Motor neuron (in vitro differentiated cells): ENCODE results near the gene TRPM1. TPM values are rescaled to one million over a fixed set of nuclear protein-coding genes. Genes with fewer than 3 reads are reported as not detected.

Experiments used
- ATAC-seq, 8 experiments: fragments of 200-7000 bp; cut with Tn5 transposase; replicated peaks in 6 of 8; 2 replicates each; pipeline ENCODE4 v1.8.0; 2021; ENCODE audit warnings: mild to moderate bottlenecking in 8 of 8, moderate library complexity in 8 of 8
- H3K27ac ChIP-seq, 2 donors: fragments of 250-450 bp; sonication (Bioruptor Pico); 2 replicates each; pipeline ENCODE4 v1.9.0; 2021; ENCODE audit warnings: antibody characterized with exemption in 2 of 2, mild to moderate bottlenecking in 2 of 2, moderate library complexity in 1 of 2
- H3K4me1 ChIP-seq, 2 donors: fragments of 250-450 bp; sonication (Bioruptor Pico); replicated peaks in 1 of 2; 2 replicates each; pipeline ENCODE4 v1.6.1; 2021; ENCODE audit warnings: antibody characterized with exemption in 2 of 2, mild to moderate bottlenecking in 2 of 2, moderate library complexity in 1 of 2
- H3K4me3 ChIP-seq, 5 donors: fragments of 250-450 bp; sonication (Bioruptor Pico); 2 replicates each; pipeline ENCODE4 v1.9.0; 2021; ENCODE audit warnings: antibody characterized with exemption in 5 of 5, mild to moderate bottlenecking in 5 of 5, moderate library complexity in 4 of 5
- WGBS, 10 experiments: fragments of 450-650 bp; shearing (Covaris generic); methylation state at CpG; one replicate each; pipeline ENCODE4 v1.0.0; 2022; 5-methylcytosine and 5-hydroxymethylcytosine counted together
- in situ Hi-C, 9 experiments: fragments of 400-800 bp; cut with MboI; loops; one replicate each; pipeline ENCODE4 v1.15.0; 2021; ENCODE audit warnings: low sequenced_read_pairs in 9 of 9, low pct_unique_long_range_greater_than_20kb in 2 of 9; ENCODE audit not compliant: unreplicated experiment in 9 of 9
- total RNA-seq, 8 experiments: library from RNA; unstranded; fragments of 300-600 nt; gene quantifications; 2 replicates each; pipeline versions ENCODE4 v1.2.3 to v1.2.4, GENCODE V29; 2022

The TRPM1 gene
- total RNA-seq, 8 experiments from 2014 or later = 0.11 to 2.7 (median 0.62) TPM; not detected in 1

- H3K4me3 ChIP-seq = no peak overlapping the region
- H3K27ac ChIP-seq = no peak overlapping the region
- ATAC-seq = no peak
- WGBS, 10 experiments = 14 to 100% (median 42%) methylated on average over 1 to 2 of the region's 2 CpGs
- peaks cover 8 to 13% of the 10 kb centered on the region in 2 donors for H3K4me1 ChIP-seq
- in situ Hi-C loops = no loop called here
These were observed 87.5 kb downstream of the TRPM1 start for GRCh38 chr15:31013863-31014607.

GRCh38 chr15:31012455-31012854 is 89.1 kb downstream of the TRPM1 start:
- peaks cover 8 to 9% of the 10 kb centered on the region in 2 donors for H3K4me1 ChIP-seq
- no peak overlapping the region for H3K27ac ChIP-seq
- in situ Hi-C loops = no loop called here
- no peak for ATAC-seq
- WGBS, 10 experiments = 10 to 96% (median 60%) methylated on average over 1 to 2 of the region's 2 CpGs; no CpG with 5 or more reads in 1 of the 10 experiments
- H3K4me3 ChIP-seq = no peak overlapping the region

- Histone ChIP-seq H3K27ac (no peak overlapping the region), H3K4me3 (no peak overlapping the region), H3K4me1 (no peaks in the 10 kb centered on the region)
- WGBS, 10 experiments = 20 to 100% (median 88%) methylated on average over 1 of the region's 1 CpG; no CpG with 5 or more reads in 3 of the 10 experiments
- in situ Hi-C loops = no loop called here
- ATAC-seq = no peak
These were observed 91.5 kb downstream of the TRPM1 start for GRCh38 chr15:31010036-31010435.

- peaks cover 3 to 6% of the 10 kb centered on the region in 2 donors for H3K4me1 ChIP-seq
- H3K4me3 ChIP-seq = no peak overlapping the region
- WGBS, 10 experiments = 17 to 86% (median 66%) methylated on average over 2 of the region's 2 CpGs; no CpG with 5 or more reads in 2 of the 10 experiments
- ATAC-seq = no peak
- in situ Hi-C loops = no loop called here
- H3K27ac ChIP-seq = no peak overlapping the region
These were observed 95.9 kb downstream of the TRPM1 start for GRCh38 chr15:31005660-31006059.

GRCh38 chr15:31004220-31004733 is 97.2 kb downstream of the TRPM1 start:
- no peak overlapping the region for H3K27ac ChIP-seq
- peak in 7 of 8 experiments; percentile 26 to 97 (median 74) for ATAC-seq
- WGBS, 10 experiments = 15 to 80% (median 50%) methylated on average over 1 to 4 of the region's 5 CpGs; no CpG with 5 or more reads in 2 of the 10 experiments
- H3K4me1 ChIP-seq = peaks cover 3 to 6% of the 10 kb centered on the region in 2 donors
- in situ Hi-C loops = no loop called here
- no peak overlapping the region for H3K4me3 ChIP-seq

GRCh38 chr15:31001702-31002101 is 99.8 kb downstream of the TRPM1 start:
- H3K27ac ChIP-seq = no peak overlapping the region
- no peak overlapping the region for H3K4me3 ChIP-seq
- H3K4me1 ChIP-seq = peaks cover 3 to 6% of the 10 kb centered on the region in 2 donors
- 0 to 100% (median 94%) methylated on average over 1 to 3 of the region's 3 CpGs; no CpG with 5 or more reads in 3 of the 10 experiments for WGBS, 10 experiments
- in situ Hi-C loops = no loop called here
- peak in 2 of 8 experiments; percentile 16 to 31 for ATAC-seq

GRCh38 chr15:30999729-31000128 is 101.8 kb downstream of the TRPM1 start:
- in situ Hi-C loops = loop anchor here in 2 of 9 experiments (10.0 to 25.0 kb wide), 2 partner anchors 105 to 113 kb away; partner anchors contain the start of gene TRPM1 (in 2 of the 2)
- no peak overlapping the region for H3K4me3 ChIP-seq
- no peak overlapping the region for H3K27ac ChIP-seq
- no peak for ATAC-seq
- WGBS, 10 experiments = 60 to 100% (median 96%) methylated on average over 1 to 3 of the region's 3 CpGs; no CpG with 5 or more reads in 2 of the 10 experiments
- peaks cover 3 to 6% of the 10 kb centered on the region in 2 donors for H3K4me1 ChIP-seq

- no peak for ATAC-seq
- in situ Hi-C loops = loop anchor here in 2 of 9 experiments (10.0 to 25.0 kb wide), 2 partner anchors 108 to 115 kb away; partner anchors contain the start of gene TRPM1 (in 2 of the 2)
- 0 to 100% (median 86%) methylated on average over 1 of the region's 1 CpG; no CpG with 5 or more reads in 2 of the 10 experiments for WGBS, 10 experiments
- H3K27ac ChIP-seq = no peak overlapping the region
- peaks cover 0 to 4% of the 10 kb centered on the region in 2 donors for H3K4me1 ChIP-seq
- H3K4me3 ChIP-seq = no peak overlapping the region
These were observed 104.3 kb downstream of the TRPM1 start for GRCh38 chr15:30997270-30997669.

- H3K4me1 ChIP-seq = peaks cover 4 to 14% of the 10 kb centered on the region in 2 donors
- in situ Hi-C loops = loop anchor here in 2 of 9 experiments (10.0 to 25.0 kb wide), 2 partner anchors 112 to 120 kb away; partner anchors contain the start of gene TRPM1 (in 2 of the 2)
- H3K4me3 ChIP-seq = peak overlapping the region; percentile 54 to 94 (median 56)
- peak overlapping the region in 1 of 2 donors; percentile 88 for H3K27ac ChIP-seq
- ATAC-seq = no peak
- WGBS, 10 experiments = 40 to 97% (median 85%) methylated on average over 1 to 7 of the region's 7 CpGs
These were observed 109.2 kb downstream of the TRPM1 start for GRCh38 chr15:30992249-30992864.

- Histone ChIP-seq H3K27ac (peak within 1 kb of the TSS; percentile 67 to 88), H3K4me3 (peak within 1 kb of the TSS; percentile 54 to 94 (median 56)), H3K4me1 (peaks cover 4 to 14% of the 10 kb centered on the region in 2 donors)
- peak; percentile 90 to 94 (median 91) for ATAC-seq
- in situ Hi-C loops = loop anchor here in 2 of 9 experiments (10.0 to 25.0 kb wide), 2 partner anchors 113 to 121 kb away; partner anchors contain the start of gene TRPM1 (in 2 of the 2)
- 0 to 10% (median 2%) methylated on average over 1 to 9 of the region's 114 CpGs; no CpG with 5 or more reads in 6 of the 10 experiments for WGBS, 10 experiments
These were observed 110.0 kb downstream of the TRPM1 start, which contains the start of gene MTMR10 for GRCh38 chr15:30991255-30992235. Gene MTMR10, minus strand, starts transcription at chr15:30991628. Its CDS starts 122 bp downstream, at chr15:30991506.

- in situ Hi-C loops = loop anchor here in 2 of 9 experiments (10.0 to 25.0 kb wide), 2 partner anchors 114 to 122 kb away; partner anchors contain the start of gene TRPM1 (in 2 of the 2)
- Histone ChIP-seq H3K27ac (peak overlapping the region; percentile 67 to 88), H3K4me1 (peaks cover 4 to 14% of the 10 kb centered on the region in 2 donors), H3K4me3 (peak overlapping the region; percentile 54 to 94 (median 56))
- peak in 2 of 8 experiments; percentile 25 to 33 for ATAC-seq
- 1 to 34% (median 8%) methylated on average over 3 to 19 of the region's 24 CpGs for WGBS, 10 experiments
These were observed 110.9 kb downstream of the TRPM1 start for GRCh38 chr15:30990446-30991254.
